Activated CD8-positive, alpha-beta T cell treated with anti-CD3 and anti-CD28 coated beads for 36 hours (primary cell): ENCODE measurements around the gene MGP. TPM values are rescaled to one million over a fixed set of nuclear protein-coding genes. Genes with fewer than 3 reads are reported as not detected.

Source experiments
- ATAC-seq: fragments of 200-7000 bp; cut with Tn5 transposase; one replicate; pipeline ENCODE4 v1.10.0; 2021; ENCODE audit warnings: mild to moderate bottlenecking, moderate library complexity
- CTCF ChIA-PET: fragments of 350-600 bp; sonication (Branson Sonifier 250); formaldehyde crosslinking; loops from one replicate; lab custom pipeline; 2021; ENCODE audit warnings: antibody characterized with exemption; lab: Charles Lee
- POLR2A ChIA-PET: fragments of 350-600 bp; sonication (Branson Sonifier 250); formaldehyde crosslinking; loops from one replicate; lab custom pipeline; 2021; ENCODE audit warnings: antibody characterized with exemption; lab: Charles Lee
- DNase-seq: peaks from one replicate; pipeline ENCODE4 v3.0.0-alpha.2; 2020
- H3K27ac Mint-ChIP-seq: one replicate; pipeline ENCODE4 v1.8.0; 2021; ENCODE audit warnings: mild to moderate bottlenecking, mixed read lengths
- H3K27me3 Mint-ChIP-seq: one replicate; pipeline ENCODE4 v1.8.0; 2021; ENCODE audit warnings: mixed read lengths
- H3K36me3 Mint-ChIP-seq: one replicate; pipeline ENCODE4 v1.8.0; 2021; ENCODE audit warnings: low read depth, mixed read lengths
- H3K4me1 Mint-ChIP-seq: one replicate; pipeline ENCODE4 v1.8.0; 2021; ENCODE audit warnings: low read depth, mixed read lengths
- H3K4me3 Mint-ChIP-seq: one replicate; pipeline ENCODE4 v1.8.0; 2021; ENCODE audit warnings: mild to moderate bottlenecking, moderate library complexity, mixed read lengths
- H3K9me3 Mint-ChIP-seq: one replicate; pipeline ENCODE4 v1.8.0; 2021; ENCODE audit warnings: mixed read lengths
- intact Hi-C: fragments of 100-400 bp; cut with micrococcal nuclease; formaldehyde crosslinking; loops from one replicate; pipeline ENCODE4 v1.10.0; 2022
- total RNA-seq, 2 experiments: library from RNA; stranded (reverse); gene quantifications; one replicate each; pipeline ENCODE4 v1.2.3, GENCODE V29; 2021
- TF ChIP-seq, protein P1 (sequence below): fragments of 200-600 bp; IDR thresholded peaks from one replicate; pipeline ENCODE4 v1.8.0; 2022; ENCODE audit warnings: antibody characterized with exemption, mild to moderate bottlenecking

Gene MGP
- total RNA-seq, 2 experiments from 2014 or later, result not detected

GRCh38 chr12:14839262-14839661 lies 46.4 kb downstream of the MGP start:
- intact Hi-C loops, result no loop called here
- ChIA-PET POLR2A (no interaction called here), CTCF (no interaction called here)
- DNase-seq (no peak), ATAC-seq (no peak)
- Mint-ChIP-seq H3K36me3 (no peaks in the 10 kb centered on the region), H3K9me3 (no peaks in the 10 kb centered on the region), H3K27ac (no peak overlapping the region), H3K27me3 (peaks cover 11% of the 10 kb centered on the region), H3K4me3 (no peak overlapping the region), H3K4me1 (no peaks in the 10 kb centered on the region)
- TF ChIP-seq, protein P1, sequence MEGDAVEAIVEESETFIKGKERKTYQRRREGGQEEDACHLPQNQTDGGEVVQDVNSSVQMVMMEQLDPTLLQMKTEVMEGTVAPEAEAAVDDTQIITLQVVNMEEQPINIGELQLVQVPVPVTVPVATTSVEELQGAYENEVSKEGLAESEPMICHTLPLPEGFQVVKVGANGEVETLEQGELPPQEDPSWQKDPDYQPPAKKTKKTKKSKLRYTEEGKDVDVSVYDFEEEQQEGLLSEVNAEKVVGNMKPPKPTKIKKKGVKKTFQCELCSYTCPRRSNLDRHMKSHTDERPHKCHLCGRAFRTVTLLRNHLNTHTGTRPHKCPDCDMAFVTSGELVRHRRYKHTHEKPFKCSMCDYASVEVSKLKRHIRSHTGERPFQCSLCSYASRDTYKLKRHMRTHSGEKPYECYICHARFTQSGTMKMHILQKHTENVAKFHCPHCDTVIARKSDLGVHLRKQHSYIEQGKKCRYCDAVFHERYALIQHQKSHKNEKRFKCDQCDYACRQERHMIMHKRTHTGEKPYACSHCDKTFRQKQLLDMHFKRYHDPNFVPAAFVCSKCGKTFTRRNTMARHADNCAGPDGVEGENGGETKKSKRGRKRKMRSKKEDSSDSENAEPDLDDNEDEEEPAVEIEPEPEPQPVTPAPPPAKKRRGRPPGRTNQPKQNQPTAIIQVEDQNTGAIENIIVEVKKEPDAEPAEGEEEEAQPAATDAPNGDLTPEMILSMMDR, result no peak

DNA sequence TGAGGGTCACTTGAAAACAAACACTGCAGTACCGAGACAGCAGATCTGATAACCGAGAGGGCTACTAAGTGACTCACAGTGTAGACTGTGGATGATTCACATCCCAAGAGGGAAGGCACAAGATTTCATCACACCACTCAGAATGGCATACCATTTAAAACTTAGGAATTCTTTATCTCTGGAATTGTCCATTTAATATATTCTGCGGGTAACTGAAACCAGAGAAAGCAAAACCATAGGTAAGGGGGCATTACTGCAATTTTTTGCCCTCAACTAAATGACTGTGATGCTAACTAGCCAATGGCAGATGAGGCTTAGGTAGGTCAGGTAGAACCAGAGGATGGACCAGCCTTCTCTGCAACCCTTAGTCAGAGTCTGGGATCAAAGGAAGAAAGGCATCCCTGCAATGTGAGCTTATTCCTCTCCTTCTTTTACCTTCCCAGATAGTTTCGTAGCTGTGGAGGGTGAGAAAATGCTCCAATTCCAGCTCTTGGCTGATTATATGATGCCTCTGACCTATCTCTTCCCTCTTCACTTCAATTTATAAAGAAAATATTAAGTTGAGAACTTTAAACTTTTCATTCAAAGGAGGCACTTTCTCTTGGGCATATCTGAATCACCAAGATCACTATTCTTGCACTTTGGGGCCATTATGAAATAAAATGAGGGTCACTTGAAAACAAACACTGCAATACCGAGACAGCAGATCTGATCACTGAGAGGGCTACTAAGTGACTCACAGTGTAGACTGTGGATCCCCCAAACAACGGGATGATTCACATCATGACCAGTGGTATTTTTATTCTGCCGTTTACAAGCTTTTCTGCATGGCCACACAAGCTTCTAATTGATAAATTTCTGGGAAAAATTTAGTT lies 49.1 kb downstream of the MGP start:
- H3K4me3 Mint-ChIP-seq, result no peak overlapping the region
- DNase-seq, result no peak

GRCh38 chr12:14834509-14834908 lies 51.1 kb downstream of the MGP start:
- no peak for DNase-seq
- ChIA-PET CTCF (interaction anchor here (1.3 to 2.4 kb wide), 2 partner anchors 10 to 161 kb away, joined by 4 to 8 read pairs; no protein-coding TSS in a partner anchor), POLR2A (no interaction called here)

More for the DNA sequence above, 49.1 kb downstream of the MGP start:
- Mint-ChIP-seq H3K36me3 (no peaks in the 10 kb centered on the region), H3K9me3 (no peaks in the 10 kb centered on the region), H3K4me1 (no peaks in the 10 kb centered on the region), H3K27me3 (peaks cover 17% of the 10 kb centered on the region), H3K27ac (no peak overlapping the region)
- intact Hi-C loops, result no loop called here
- no peak for ATAC-seq
- CTCF ChIA-PET, result interaction anchor here (0.7 to 1.4 kb wide), 4 partner anchors 8 to 175 kb away, joined by 3 read pairs; no protein-coding TSS in a partner anchor
- TF ChIP-seq, protein P1, result no peak
- POLR2A ChIA-PET, result no interaction called here

DNA sequence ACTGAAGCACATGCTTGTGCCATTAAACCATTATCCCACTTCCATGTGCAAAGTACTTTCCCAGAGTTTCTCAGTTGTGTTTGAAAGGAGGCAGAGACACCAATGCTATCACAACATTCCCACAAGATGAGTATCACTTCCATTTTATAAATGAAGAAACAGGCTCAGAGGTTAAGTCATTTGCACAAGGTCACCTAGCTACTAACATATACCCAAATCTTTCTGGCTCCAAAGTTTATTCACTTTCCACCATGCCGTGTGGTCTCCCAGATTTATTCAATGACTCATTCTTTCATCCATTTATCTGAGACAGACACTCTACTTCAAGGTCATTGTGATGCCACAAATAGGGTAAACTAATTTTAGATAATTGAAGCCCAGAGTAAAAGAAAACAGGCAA lies 51.7 kb downstream of the MGP start:
- ChIA-PET POLR2A (no interaction called here), CTCF (interaction anchor here (1.3 to 2.4 kb wide), 2 partner anchors 9 to 161 kb away, joined by 4 to 8 read pairs; no protein-coding TSS in a partner anchor)
- DNase-seq (no peak), ATAC-seq (no peak)
- Mint-ChIP-seq H3K9me3 (no peaks in the 10 kb centered on the region), H3K4me3 (no peak overlapping the region), H3K27me3 (peaks cover 18% of the 10 kb centered on the region), H3K36me3 (no peaks in the 10 kb centered on the region), H3K27ac (no peak overlapping the region), H3K4me1 (no peaks in the 10 kb centered on the region)
- TF ChIP-seq, protein P1, result no peak
- intact Hi-C loops, result no loop called here

More at GRCh38 chr12:14834509-14834908, 51.1 kb downstream of the MGP start:
- Mint-ChIP-seq H3K27ac (no peak overlapping the region), H3K27me3 (peaks cover 20% of the 10 kb centered on the region), H3K36me3 (no peaks in the 10 kb centered on the region), H3K4me1 (no peaks in the 10 kb centered on the region), H3K9me3 (no peaks in the 10 kb centered on the region), H3K4me3 (no peak overlapping the region)
- TF ChIP-seq, protein P1, result no peak
- ATAC-seq, result no peak
- intact Hi-C loops, result no loop called here

DNA sequence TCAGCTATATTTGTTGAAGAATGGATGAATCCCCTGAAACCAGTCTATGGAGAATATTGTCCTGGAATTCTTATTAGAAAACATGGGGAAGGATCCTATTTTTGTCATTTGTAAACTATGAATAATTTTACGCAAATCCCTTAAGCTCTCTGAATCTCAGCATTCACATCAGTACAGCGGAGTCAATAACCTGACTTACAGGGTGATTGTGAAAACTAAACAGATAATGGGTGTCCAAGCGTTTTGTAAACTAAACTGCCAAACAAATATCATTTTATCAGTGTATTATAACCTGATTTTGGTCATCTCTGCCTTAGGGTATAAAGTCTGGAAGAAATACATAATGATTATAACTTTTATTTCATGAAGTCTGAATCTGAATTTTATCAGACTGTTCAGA lies 52.3 kb downstream of the MGP start:
- DNase-seq (no peak), ATAC-seq (no peak)
- Mint-ChIP-seq H3K27me3 (peaks cover 18% of the 10 kb centered on the region), H3K36me3 (no peaks in the 10 kb centered on the region), H3K27ac (no peak overlapping the region), H3K4me3 (no peak overlapping the region), H3K9me3 (no peaks in the 10 kb centered on the region), H3K4me1 (no peaks in the 10 kb centered on the region)
- TF ChIP-seq, protein P1, result no peak
- POLR2A ChIA-PET, result no interaction called here
- intact Hi-C loops, result no loop called here
- CTCF ChIA-PET, result interaction anchor here (1.3 to 2.4 kb wide), 2 partner anchors 9 to 162 kb away, joined by 4 to 8 read pairs; no protein-coding TSS in a partner anchor
